SJCRH30 (cell line): ENCODE results near the gene RCBTB2. TPM values are rescaled to one million over a fixed set of nuclear protein-coding genes. Genes with fewer than 3 reads are reported as not detected.

Experiments used
- DNase-seq, 2 experiments: peaks; one replicate each; pipeline ENCODE4 v3.0.0-alpha.2; 2015 to 2020
- H3K27ac ChIP-seq: fragments of 250-450 bp; sonication (Bioruptor Pico); 2 replicates; pipeline ENCODE4 v1.5.1; 2020; ENCODE audit warnings: mild to moderate bottlenecking, moderate library complexity
- H3K27me3 ChIP-seq: fragments of 250-450 bp; sonication (Bioruptor Pico); 2 replicates; pipeline ENCODE4 v1.5.1; 2020; ENCODE audit warnings: mild to moderate bottlenecking, moderate library complexity
- H3K36me3 ChIP-seq: fragments of 250-450 bp; sonication (Bioruptor Pico); 2 replicates; pipeline ENCODE4 v1.5.1; 2020; ENCODE audit warnings: mild to moderate bottlenecking, moderate library complexity
- H3K4me1 ChIP-seq: fragments of 250-450 bp; sonication (Bioruptor Pico); 2 replicates; pipeline ENCODE4 v1.5.1; 2020; ENCODE audit warnings: mild to moderate bottlenecking, moderate library complexity
- H3K4me3 ChIP-seq: fragments of 250-450 bp; sonication (Bioruptor Pico); 2 replicates; pipeline ENCODE4 v1.5.1; 2020; ENCODE audit warnings: mild to moderate bottlenecking, moderate library complexity
- H3K9me3 ChIP-seq: fragments of 250-450 bp; sonication (Bioruptor Pico); replicated peaks from 2 replicates; pipeline ENCODE4 v1.5.1; 2020; ENCODE audit warnings: mild to moderate bottlenecking, moderate library complexity
- total RNA-seq: library from RNA; depleted of rRNA; stranded (reverse); fragments of >200 nt; shearing (Covaris generic); gene quantifications from 2 replicates; pipeline ENCODE4 v1.2.3, GENCODE V29; 2014; rRNA removed

Gene RCBTB2
- total RNA-seq, 1 experiment from 2014 or later: 5.1 TPM

GRCh38 chr13:48446464-48446863 is 86.4 kb downstream of the RCBTB2 start:
- H3K4me3 ChIP-seq: no peak overlapping the region
- 0 out of 2 replicates have a peak, but pooled peaks cover 5% of the 10 kb centered on the region for H3K36me3 ChIP-seq
- no peak overlapping the region for H3K27ac ChIP-seq
- no peak for DNase-seq
- no peaks in the 10 kb centered on the region; the same call in 1 of the 2 replicates for H3K4me1 ChIP-seq
- no peaks in the 10 kb centered on the region for H3K27me3 ChIP-seq
- no peaks in the 10 kb centered on the region for H3K9me3 ChIP-seq

DNA sequence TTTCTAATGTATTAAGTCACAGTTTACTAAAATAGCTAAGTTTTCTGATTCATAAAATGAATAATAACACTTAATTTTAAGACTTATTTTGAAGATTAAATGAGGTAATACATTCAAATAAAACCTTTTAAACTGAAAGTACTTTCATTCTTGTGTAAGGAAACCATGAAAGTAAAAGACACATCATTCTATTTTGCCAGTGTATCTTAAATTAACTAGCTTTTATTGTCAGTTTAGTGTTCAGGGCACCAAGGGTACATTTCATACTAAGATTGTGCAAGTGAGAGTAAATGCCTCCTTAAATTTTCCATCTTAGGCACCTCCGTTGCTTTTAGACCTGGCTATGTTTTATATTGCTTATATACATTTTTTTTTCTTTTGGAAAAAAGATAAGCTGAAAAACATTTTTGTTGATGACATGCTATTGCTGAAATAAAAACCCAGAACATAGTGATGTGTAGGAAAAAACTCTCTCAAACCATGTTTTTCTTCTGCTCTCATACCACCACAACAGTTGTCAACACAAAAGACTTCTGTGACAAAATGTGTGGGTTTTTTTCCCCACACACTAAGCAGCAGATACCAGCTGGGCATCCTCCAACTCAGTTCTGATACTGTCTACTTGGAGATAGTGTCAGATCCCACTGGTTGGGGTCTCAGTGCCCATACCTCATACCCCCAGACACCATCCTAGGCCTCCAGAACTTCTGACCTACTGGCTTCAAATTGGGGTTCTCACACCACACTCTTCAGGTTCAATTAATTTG is 89.3 kb downstream of the RCBTB2 start:
- no peaks in the 10 kb centered on the region for H3K9me3 ChIP-seq
- H3K4me3 ChIP-seq: no peak overlapping the region
- no peak overlapping the region for H3K27ac ChIP-seq
- 0 out of 2 replicates have a peak, but pooled peaks cover 5% of the 10 kb centered on the region for H3K36me3 ChIP-seq
- no peaks in the 10 kb centered on the region for H3K27me3 ChIP-seq
- no peaks in the 10 kb centered on the region; the same call in 1 of the 2 replicates for H3K4me1 ChIP-seq
- DNase-seq: no peak

Other genes with a start within 250 kb of the RCBTB2 start
- 56.7 and 61.0 TPM in 2 replicates for gene RB1, start 229.3 kb downstream of the RCBTB2 start, total RNA-seq
- gene LPAR6, start 120.0 kb downstream of the RCBTB2 start, total RNA-seq: 0.76 and 1.5 TPM in 2 replicates
- not detected in 2 replicates for gene CYSLTR2, start 120.8 kb upstream of the RCBTB2 start, total RNA-seq